ENCODE measurements around the gene C5orf15. TPM values are rescaled to one million over a fixed set of nuclear protein-coding genes. Genes with fewer than 3 reads are reported as not detected.

C5orf15 gene
- total and polyA plus RNA-seq, 9 of the 15 experiments (the other 6 are each of a cell fraction or from before 2014, with no cell fraction given) = 23.3 to 50.7 (median 35.5) TPM

- peak; percentile 94 for TF ChIP-seq POLR2AphosphoS5 (IDR thresholded peaks at IDR 0.05; ENCODE audit: control insufficient read depth, insufficient read depth, low read depth, low read length)
- TF ChIP-seq E2F5 (CRISPR knock-in tag; IDR thresholded peaks at IDR 0.05) = no peak
- no peak for TF ChIP-seq GTF3C2 (IDR thresholded peaks at IDR 0.05; ENCODE audit: borderline replicate concordance, extremely low read depth, insufficient read length)
- TF ChIP-seq, protein P1, sequence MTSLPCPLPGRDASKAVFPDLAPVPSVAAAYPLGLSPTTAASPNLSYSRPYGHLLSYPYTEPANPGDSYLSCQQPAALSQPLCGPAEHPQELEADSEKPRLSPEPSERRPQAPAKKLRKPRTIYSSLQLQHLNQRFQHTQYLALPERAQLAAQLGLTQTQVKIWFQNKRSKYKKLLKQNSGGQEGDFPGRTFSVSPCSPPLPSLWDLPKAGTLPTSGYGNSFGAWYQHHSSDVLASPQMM (CRISPR knock-in tag; IDR thresholded peaks at IDR 0.05) = no peak
- no peak for TF ChIP-seq SAP30 (IDR thresholded peaks at IDR 0.05; ENCODE audit: borderline replicate concordance, insufficient read depth, low read depth, low read length, poor library complexity, severe bottlenecking)
- TF ChIP-seq HDGF (IDR thresholded peaks at IDR 0.05) = 0 out of 2 replicates have a peak, but pooled peaks have one; percentile 16
- no peak for TF ChIP-seq PYGO2 (tag; IDR thresholded peaks at IDR 0.05)
- TF ChIP-seq SETDB1 (IDR thresholded peaks at IDR 0.05; ENCODE audit: low read length) = no peak
- no peak for TF ChIP-seq YY1 (IDR thresholded peaks at IDR 0.05; ENCODE audit: borderline replicate concordance in 1 of 3, control insufficient read depth in 1 of 3, extremely low read depth in 1 of 3, insufficient read depth in 3 of 3, insufficient read length in 1 of 3, insufficient replicate concordance in 2 of 3, low read depth in 1 of 3, low read length in 2 of 3)
- 0 out of 2 replicates have a peak, but pooled peaks have one; percentile 24 for TF ChIP-seq ELF1 (tag; IDR thresholded peaks at IDR 0.05)
- TF ChIP-seq NR2C1 (IDR thresholded peaks at IDR 0.05) = no peak
- TF ChIP-seq NR2C1 (tag; IDR thresholded peaks at IDR 0.05) = peak; percentile 64
- TF ChIP-seq ZNF121 (CRISPR knock-in tag; conservative IDR thresholded peaks at IDR 0.05) = no peak
- TF ChIP-seq POLR2G (IDR thresholded peaks at IDR 0.05; ENCODE audit: low read depth, low read length) = no peak
- peak; percentile 61; the same call in 1 of the 2 replicates for TF ChIP-seq ATF7 (IDR thresholded peaks at IDR 0.05)
- TF ChIP-seq SNAPC5 (CRISPR knock-in tag; IDR thresholded peaks at IDR 0.05) = no peak
- no peak for TF ChIP-seq HOMEZ (CRISPR knock-in tag; IDR thresholded peaks at IDR 0.05)
- TF ChIP-seq L3MBTL2 (IDR thresholded peaks at IDR 0.05) = peak; percentile 64
- peak; percentile 63; the same call in 1 of the 2 replicates for TF ChIP-seq HDAC2 (IDR thresholded peaks at IDR 0.05)
- TF ChIP-seq IFI16 (CRISPR knock-in tag; IDR thresholded peaks at IDR 0.05) = peak; percentile 58; the same call in 1 of the 2 replicates
- TF ChIP-seq PTRF (tag; IDR thresholded peaks at IDR 0.05) = no peak
- TF ChIP-seq ZNF75A (CRISPR knock-in tag; IDR thresholded peaks at IDR 0.05) = no peak
Observed at GRCh38 chr5:133932441-133933168, 35.8 kb downstream of the C5orf15 start (continued).

All from K562 (cell line).